K562 (cell line): ENCODE data around the gene FAM20B. TPM values are rescaled to one million over a fixed set of nuclear protein-coding genes. Genes with fewer than 3 reads are reported as not detected.
A peak's percentile ranks its signal among the peaks of the same experiment; 100 is the strongest.

Experiments used
- BCL6 ChIP-seq: fragments of 250-450 bp; sonication (Bioruptor Pico); IDR thresholded peaks from 2 replicates; pipeline ENCODE4 v1.4.0; 2020
- ELF4 ChIP-seq: fragments of 450-650 bp; formaldehyde crosslinking; IDR thresholded peaks from 2 replicates; pipeline ENCODE4 v1.4.0; 2022; ENCODE audit warnings: missing genetic modification characterization
- HMBOX1 ChIP-seq: sonication (generic); IDR thresholded peaks from 2 replicates; pipeline ENCODE4 v1.6.1; 2016
- HMGXB4 ChIP-seq: sonication (generic); formaldehyde crosslinking; IDR thresholded peaks from 2 replicates; pipeline ENCODE4 v1.8.1; 2023; ENCODE audit warnings: mild to moderate bottlenecking, missing genetic modification reagents
- IRF1 ChIP-seq: sonication (generic); formaldehyde crosslinking; IDR thresholded peaks from 2 replicates; pipeline ENCODE4 v1.8.0; 2022; ENCODE audit warnings: missing genetic modification reagents, mild to moderate bottlenecking, borderline replicate concordance
- KDM4B ChIP-seq, 2 experiments: fragments of 450-650 bp in 1 of 2; sonication (generic) in 1 of 2; IDR thresholded peaks; 2 replicates each; pipeline ENCODE4 v1.6.1; 2016 to 2017; ENCODE audit warnings: borderline replicate concordance in 2 of 2, antibody characterized with exemption in 1 of 2, low read depth in 1 of 2, mild to moderate bottlenecking in 1 of 2
- MBD2 ChIP-seq: sonication (generic); IDR thresholded peaks from 2 replicates; pipeline ENCODE4 v1.6.1; 2016; ENCODE audit warnings: low read depth, borderline replicate concordance
- NCOA2 ChIP-seq, 2 experiments: fragments of 450-650 bp; IDR thresholded peaks; 2 replicates each; pipeline ENCODE4 v1.6.1; 2018; ENCODE audit warnings: mild to moderate bottlenecking in 2 of 2, moderate library complexity in 1 of 2; ENCODE audit not compliant: partially characterized antibody in 2 of 2
- NFE2 ChIP-seq: IDR thresholded peaks from 2 replicates; pipeline ENCODE4 v1.6.1; 2014; ENCODE audit warnings: antibody characterized with exemption, low read depth
- NKRF ChIP-seq: fragments of 450-650 bp; IDR thresholded peaks from 2 replicates; pipeline ENCODE4 v1.6.1; 2016; ENCODE audit warnings: borderline replicate concordance
- PHB2 ChIP-seq: fragments of 450-650 bp; IDR thresholded peaks from 2 replicates; pipeline ENCODE4 v1.6.1; 2017; ENCODE audit warnings: low read depth
- SFPQ ChIP-seq: fragments of 200-400 bp; formaldehyde crosslinking; IDR thresholded peaks from 2 replicates; pipeline ENCODE4 v1.6.1; 2017; ENCODE audit warnings: mild to moderate bottlenecking, low read depth, low read length, moderate library complexity
- ZFP36 ChIP-seq: fragments of 150-350 bp; IDR thresholded peaks from 2 replicates; pipeline ENCODE4 v1.6.1; 2018; ENCODE audit warnings: low read length, low read depth; ENCODE audit not compliant: partially characterized antibody
- ZFX ChIP-seq: sonication (generic); formaldehyde crosslinking; IDR thresholded peaks from 2 replicates; pipeline ENCODE4 v1.8.0; 2022; ENCODE audit warnings: mild to moderate bottlenecking, missing genetic modification reagents, moderate library complexity
- ZNF324 ChIP-seq: fragments of 250-450 bp; sonication (Bioruptor Pico); IDR thresholded peaks from 2 replicates; pipeline ENCODE4 v1.4.0; 2020; ENCODE audit warnings: mild to moderate bottlenecking
- ZNF512 ChIP-seq: IDR thresholded peaks from 2 replicates; pipeline ENCODE4 v1.6.1; 2016; ENCODE audit warnings: missing genetic modification characterization, missing compliant biosample characterization
- polyA plus RNA-seq, 8 experiments: library from polyadenylated mRNA; depleted of rRNA in 4 of 8; stranded (reverse) in 5 of 8; unstranded in 3 of 8; fragments of >200 nt; fragmentation: Nextera tagmentation in 2 of 8; fragmentation: Illumina TruSeq in 1 of 8; extraction: Ambion mirVana in 2 of 8; extraction: Trizol in 1 of 8; gene quantifications; 2 replicates each; pipeline versions ENCODE4 v1.2.1 to v1.2.3, GENCODE V29; 2011 to 2014; ENCODE audit warnings: inconsistent platforms in 1 of 8, missing spikeins in 1 of 8
- total RNA-seq, 7 experiments: library from RNA; depleted of rRNA in 6 of 7; stranded (reverse); fragments of >200 nt in 6 of 7; fragmentation: Illumina TruSeq in 2 of 7; extraction: Trizol in 2 of 7; gene quantifications; 2 replicates each; pipeline versions ENCODE4 v1.2.1 to v1.2.3, GENCODE V29; 2011 to 2021; ENCODE audit warnings: low replicate concordance in 1 of 7

FAM20B gene
- total and polyA plus RNA-seq, 9 of the 15 experiments (the other 6 are each of a cell fraction or from before 2014, with no cell fraction given): 7.2 to 67.5 (median 42.9) TPM

- TF ChIP-seq ZFX (CRISPR knock-in tag) (no peak; the same call in 1 of the 2 replicates), ZNF512 (tag) (no peak), HMBOX1 (peak; percentile 97), ZFP36 (peak; percentile 82), KDM4B (IDR thresholded peaks at IDR 0.05; ENCODE audit: borderline replicate concordance in 2 of 2, low read depth in 1 of 2) (no peak), ZNF324 (CRISPR knock-in tag) (no peak), ELF4 (CRISPR knock-in tag) (peak; percentile 96), PHB2 (peak; percentile 100), SFPQ (no peak), BCL6 (CRISPR knock-in tag) (peak; percentile 1; the same call in 1 of the 2 replicates), MBD2 (peak; percentile 97), NFE2 (peak; percentile 96), HMGXB4 (CRISPR knock-in tag) (no peak), IRF1 (CRISPR knock-in tag) (no peak), NKRF (peak; percentile 16; the same call in 1 of the 2 replicates), NCOA2 (IDR thresholded peaks at IDR 0.05; ENCODE audit: partially characterized antibody in 2 of 2) (peak; percentile 94)
Observed at GRCh38 chr1:179046808-179047635, 21.3 kb downstream of the FAM20B start (continued).
